HepG2 (cell line): ENCODE results near the gene AGBL1. TPM values are rescaled to one million over a fixed set of nuclear protein-coding genes. Genes with fewer than 3 reads are reported as not detected.

Experiments used
- ATAC-seq: fragments of 200-7000 bp; cut with Tn5 transposase; 3 replicates; pipeline ENCODE4 v1.9.1; 2020; ENCODE audit warnings: mild to moderate bottlenecking, moderate library complexity
- BruUV-seq: library from RNA; stranded (reverse); fragments of 400-500 nt; replicated peaks from 2 replicates; lab custom pipeline; 2021; lab: Mats Ljungman, UMichigan
- CTCF ChIA-PET: fragments of 300-600 bp; formaldehyde crosslinking; extraction: SDS; loops from one replicate; lab custom pipeline; 2021; ENCODE audit warnings: low total read pairs, inconsistent platforms, low intra/inter-chr PET ratio; lab: Yijun Ruan, JAX
- POLR2A ChIA-PET: fragments of 350-600 bp; sonication (Branson Sonifier 250); formaldehyde crosslinking; loops from one replicate; lab custom pipeline; 2020; ENCODE audit warnings: antibody characterized with exemption, inconsistent platforms; lab: Yijun Ruan, JAX
- DNase-seq: peaks from one replicate; pipeline ENCODE4 v3.0.0-alpha.2; 2015; ENCODE audit warnings: low spot score
- FAIRE-seq: peaks from 3 replicates; lab custom pipeline; 2011; peaks lifted over from hg19 to GRCh38; lab: Jason Lieb, UNC
- H2AFZ ChIP-seq: one replicate; pipeline ENCODE4 v1.6.1; 2011; ENCODE audit warnings: low read length, inconsistent platforms
- H3K27ac ChIP-seq: fragments of 300-600 bp; 3 replicates; pipeline ENCODE4 v1.8.0; 2011; ENCODE audit warnings: mixed run types, mild to moderate bottlenecking, mixed read lengths, low read length, inconsistent platforms; ENCODE audit not compliant: insufficient read depth; ENCODE audit errors: extremely low read length
- H3K27me3 ChIP-seq, 2 experiments: fragments of 200-600 bp in 1 of 2; 2 replicates in 1 of 2; 3 replicates in 1 of 2; pipeline versions ENCODE4 v1.6.0 to v1.8.0; 2011; ENCODE audit warnings: low read length in 2 of 2, mild to moderate bottlenecking in 2 of 2, moderate library complexity in 2 of 2, inconsistent platforms in 1 of 2; ENCODE audit not compliant: insufficient read depth in 2 of 2, control insufficient read depth in 1 of 2
- H3K36me3 ChIP-seq, 2 experiments: fragments of 200-600 bp in 1 of 2; replicated peaks in 1 of 2; 2 replicates in 1 of 2; 3 replicates in 1 of 2; pipeline versions ENCODE4 v1.5.1 to v1.8.0; 2011; ENCODE audit warnings: low read length in 2 of 2, inconsistent platforms in 1 of 2; ENCODE audit not compliant: insufficient read depth in 2 of 2, control insufficient read depth in 1 of 2
- H3K4me1 ChIP-seq: 2 replicates; pipeline ENCODE4 v1.5.1; 2012; ENCODE audit warnings: low read length, inconsistent platforms; ENCODE audit not compliant: insufficient read depth
- H3K4me2 ChIP-seq: 2 replicates; pipeline ENCODE4 v1.6.0; 2011; ENCODE audit warnings: low read depth, low read length, inconsistent platforms
- H3K4me3 ChIP-seq, 3 experiments: fragments of 200-600 bp in 1 of 3; sonication (generic), shearing (Covaris generic) in 1 of 3; replicated peaks in 1 of 3; 2 replicates each; pipeline ENCODE4 v1.5.1; 2011 to 2016; ENCODE audit warnings: low read length in 3 of 3, inconsistent platforms in 2 of 3, low read depth in 2 of 3, mild to moderate bottlenecking in 2 of 3, control low read depth in 1 of 3, mixed read lengths in 1 of 3; ENCODE audit not compliant: insufficient read depth in 1 of 3
- H3K79me2 ChIP-seq: one replicate; pipeline ENCODE4 v1.6.1; 2011; ENCODE audit warnings: low read length, inconsistent platforms; ENCODE audit not compliant: insufficient read depth
- H3K9ac ChIP-seq: 2 replicates; pipeline ENCODE4 v1.6.0; 2011; ENCODE audit warnings: mild to moderate bottlenecking, low read depth, low read length, inconsistent platforms; ENCODE audit not compliant: insufficient read depth
- H3K9me3 ChIP-seq: 2 replicates; pipeline ENCODE4 v1.5.1; 2012; ENCODE audit warnings: mild to moderate bottlenecking, low read length
- H4K20me1 ChIP-seq: 2 replicates; pipeline ENCODE4 v1.6.0; 2011; ENCODE audit warnings: inconsistent platforms, mild to moderate bottlenecking, low read length, moderate library complexity; ENCODE audit not compliant: insufficient read depth
- ONECUT2 ChIP-seq: sonication (generic); formaldehyde crosslinking; IDR thresholded peaks from 2 replicates; pipeline ENCODE4 v1.4.0; 2020; ENCODE audit warnings: missing genetic modification reagents
- SMAD1 ChIP-seq: sonication (generic); formaldehyde crosslinking; IDR thresholded peaks from 2 replicates; pipeline ENCODE4 v1.4.0; 2020; ENCODE audit warnings: missing genetic modification reagents, low read depth, mild to moderate bottlenecking, borderline replicate concordance
- TBL1XR1 ChIP-seq: fragments of 150-350 bp; IDR thresholded peaks from 2 replicates; pipeline ENCODE4 v1.6.1; 2014; ENCODE audit warnings: borderline replicate concordance, low read length; ENCODE audit not compliant: partially characterized antibody
- ZNF235 ChIP-seq: sonication (generic); formaldehyde crosslinking; IDR thresholded peaks from 2 replicates; pipeline ENCODE4 v1.8.1; 2023; ENCODE audit warnings: mild to moderate bottlenecking, missing genetic modification reagents, borderline replicate concordance
- ZNF251 ChIP-seq: sonication (generic); formaldehyde crosslinking; IDR thresholded peaks from 2 replicates; pipeline ENCODE4 v1.9.0; 2021; ENCODE audit warnings: mild to moderate bottlenecking, missing genetic modification reagents
- ZNF543 ChIP-seq: sonication (generic); formaldehyde crosslinking; IDR thresholded peaks from 2 replicates; pipeline ENCODE4 v1.4.0; 2020; ENCODE audit warnings: mild to moderate bottlenecking, missing genetic modification reagents
- ZNF564 ChIP-seq: sonication (generic); formaldehyde crosslinking; IDR thresholded peaks from 2 replicates; pipeline ENCODE4 v1.8.1; 2023; ENCODE audit warnings: mild to moderate bottlenecking, missing genetic modification reagents
- ZNF747 ChIP-seq: sonication (generic); formaldehyde crosslinking; IDR thresholded peaks from 2 replicates; pipeline ENCODE4 v1.8.1; 2023; ENCODE audit warnings: missing genetic modification reagents, mild to moderate bottlenecking, borderline replicate concordance
- ZNF839 ChIP-seq: sonication (generic); formaldehyde crosslinking; IDR thresholded peaks from 2 replicates; pipeline ENCODE4 v1.4.0; 2020; ENCODE audit warnings: missing genetic modification reagents, mild to moderate bottlenecking, borderline replicate concordance
- WGBS: methylation state at CpG from one replicate; pipeline ENCODE4 v1.1.6; 2017; ENCODE audit warnings: low lambda C conversion rate; 5-methylcytosine and 5-hydroxymethylcytosine counted together
- in situ Hi-C: cut with HindIII; loops from 2 replicates; pipeline ENCODE4 v1.10.0; 2017; ENCODE audit warnings: low pct_unique_long_range_greater_than_20kb; ENCODE audit not compliant: extremely low pct_ligation_motif_present
- intact Hi-C: fragments of 100-400 bp; cut with micrococcal nuclease; formaldehyde crosslinking; loops from one replicate; pipeline ENCODE4 v1.10.0; 2022; ENCODE audit not compliant: unreplicated experiment
- polyA plus RNA-seq, 8 experiments: library from polyadenylated mRNA; depleted of rRNA in 3 of 8; stranded (reverse) in 7 of 8; unstranded in 1 of 8; fragments of >200 nt; fragmentation: Illumina TruSeq in 4 of 8; extraction: Trizol in 4 of 8; gene quantifications; 2 replicates each; pipeline versions ENCODE4 v1.2.1 to v1.2.3, GENCODE V29; 2011 to 2016; ENCODE audit warnings: low read depth in 4 of 8, missing spikeins in 1 of 8, mixed read lengths in 1 of 8; ENCODE audit not compliant: insufficient read depth in 1 of 8
- total RNA-seq, 5 experiments: library from RNA; depleted of rRNA; stranded (reverse); fragments of >200 nt; fragmentation: Illumina TruSeq; extraction: Trizol; gene quantifications; 2 replicates each; pipeline ENCODE4 v1.2.3, GENCODE V29; 2016; ENCODE audit warnings: low read depth in 1 of 5
- TF ChIP-seq, protein P1 (sequence below): sonication (generic); formaldehyde crosslinking; IDR thresholded peaks from 2 replicates; pipeline ENCODE4 v1.8.1; 2023; ENCODE audit warnings: mild to moderate bottlenecking, missing genetic modification reagents, borderline replicate concordance
- TF ChIP-seq, protein P2 (sequence below): sonication (generic); formaldehyde crosslinking; IDR thresholded peaks from 2 replicates; pipeline ENCODE4 v1.4.0; 2020; ENCODE audit warnings: missing genetic modification reagents
- TF ChIP-seq, protein P3 (sequence below): sonication (generic); formaldehyde crosslinking; IDR thresholded peaks from 2 replicates; pipeline ENCODE4 v1.9.0; 2021; ENCODE audit warnings: missing genetic modification reagents, borderline replicate concordance
- TF ChIP-seq, protein P4 (sequence below): sonication (generic); formaldehyde crosslinking; IDR thresholded peaks from 2 replicates; pipeline ENCODE4 v1.5.1; 2020; ENCODE audit warnings: missing genetic modification reagents, mild to moderate bottlenecking, borderline replicate concordance
- TF ChIP-seq, protein P5 (sequence below): sonication (generic); formaldehyde crosslinking; conservative IDR thresholded peaks from 2 replicates; pipeline ENCODE4 v1.4.0; 2020; ENCODE audit warnings: missing genetic modification reagents
- TF ChIP-seq, protein P6 (sequence below): IDR thresholded peaks from 2 replicates; pipeline ENCODE4 v1.6.1; 2016; ENCODE audit warnings: low read depth, control low read depth
- TF ChIP-seq, protein P7 (sequence below): sonication (generic); formaldehyde crosslinking; conservative IDR thresholded peaks from 2 replicates; pipeline ENCODE4 v1.4.0; 2020; ENCODE audit warnings: missing genetic modification reagents

The AGBL1 gene
- total and polyA plus RNA-seq, 2 of the 13 experiments (the other 11 are each of a cell fraction or from before 2014, with no cell fraction given), result 0.01 TPM; not detected in 1

DNA sequence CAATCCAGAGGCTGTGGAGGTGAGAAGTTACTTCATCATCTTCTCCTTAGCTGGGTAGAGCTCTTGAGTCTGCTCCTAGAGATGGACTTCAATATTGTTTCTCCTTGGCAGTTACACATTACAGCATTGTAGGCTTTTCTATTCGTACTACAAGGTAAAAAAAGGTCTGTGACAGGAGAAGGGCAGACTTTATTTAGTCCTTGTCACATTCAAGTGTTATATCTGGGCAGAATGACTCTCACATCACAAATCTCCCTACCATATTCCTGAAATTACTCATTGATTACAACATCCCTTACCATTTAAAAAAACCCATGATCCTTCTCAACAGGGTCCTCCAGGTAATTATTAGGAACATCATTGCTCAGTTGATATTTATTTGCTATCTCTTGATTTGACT, 75.0 kb downstream of the AGBL1 start:
- no peak for ATAC-seq

More for the DNA sequence above, 75.0 kb downstream of the AGBL1 start:
- Histone ChIP-seq H4K20me1 (no peaks in the 10 kb centered on the region), H3K27me3 (no peaks in the 10 kb centered on the region), H3K4me3 (no peak overlapping the region), H3K79me2 (no peaks in the 10 kb centered on the region), H3K36me3 (no peaks in the 10 kb centered on the region), H3K9me3 (no peaks in the 10 kb centered on the region), H3K4me1 (no peaks in the 10 kb centered on the region), H3K9ac (no peak overlapping the region), H3K27ac (no peak overlapping the region), H3K4me2 (no peak overlapping the region)
- DNase-seq, result no peak
- ChIA-PET POLR2A (no interaction called here), CTCF (no interaction called here)
- TF ChIP-seq TBL1XR1 (no peak), ZNF235 (CRISPR knock-in tag) (no peak), SMAD1 (CRISPR knock-in tag) (no peak), ZNF839 (CRISPR knock-in tag) (no peak), ZNF747 (CRISPR knock-in tag) (no peak), ONECUT2 (no peak), ZNF251 (CRISPR knock-in tag) (no peak), ZNF543 (CRISPR knock-in tag) (no peak), ZNF564 (no peak)
- TF ChIP-seq, protein P1, sequence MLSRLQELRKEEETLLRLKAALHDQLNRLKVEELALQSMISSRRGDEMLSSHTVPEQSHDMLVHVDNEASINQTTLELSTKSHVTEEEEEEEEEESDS (CRISPR knock-in tag), result no peak
- TF ChIP-seq, protein P2, sequence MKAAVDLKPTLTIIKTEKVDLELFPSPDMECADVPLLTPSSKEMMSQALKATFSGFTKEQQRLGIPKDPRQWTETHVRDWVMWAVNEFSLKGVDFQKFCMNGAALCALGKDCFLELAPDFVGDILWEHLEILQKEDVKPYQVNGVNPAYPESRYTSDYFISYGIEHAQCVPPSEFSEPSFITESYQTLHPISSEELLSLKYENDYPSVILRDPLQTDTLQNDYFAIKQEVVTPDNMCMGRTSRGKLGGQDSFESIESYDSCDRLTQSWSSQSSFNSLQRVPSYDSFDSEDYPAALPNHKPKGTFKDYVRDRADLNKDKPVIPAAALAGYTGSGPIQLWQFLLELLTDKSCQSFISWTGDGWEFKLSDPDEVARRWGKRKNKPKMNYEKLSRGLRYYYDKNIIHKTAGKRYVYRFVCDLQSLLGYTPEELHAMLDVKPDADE (CRISPR knock-in tag), result no peak
- TF ChIP-seq, protein P3, sequence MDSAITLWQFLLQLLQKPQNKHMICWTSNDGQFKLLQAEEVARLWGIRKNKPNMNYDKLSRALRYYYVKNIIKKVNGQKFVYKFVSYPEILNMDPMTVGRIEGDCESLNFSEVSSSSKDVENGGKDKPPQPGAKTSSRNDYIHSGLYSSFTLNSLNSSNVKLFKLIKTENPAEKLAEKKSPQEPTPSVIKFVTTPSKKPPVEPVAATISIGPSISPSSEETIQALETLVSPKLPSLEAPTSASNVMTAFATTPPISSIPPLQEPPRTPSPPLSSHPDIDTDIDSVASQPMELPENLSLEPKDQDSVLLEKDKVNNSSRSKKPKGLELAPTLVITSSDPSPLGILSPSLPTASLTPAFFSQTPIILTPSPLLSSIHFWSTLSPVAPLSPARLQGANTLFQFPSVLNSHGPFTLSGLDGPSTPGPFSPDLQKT, result no peak
- TF ChIP-seq, protein P4, sequence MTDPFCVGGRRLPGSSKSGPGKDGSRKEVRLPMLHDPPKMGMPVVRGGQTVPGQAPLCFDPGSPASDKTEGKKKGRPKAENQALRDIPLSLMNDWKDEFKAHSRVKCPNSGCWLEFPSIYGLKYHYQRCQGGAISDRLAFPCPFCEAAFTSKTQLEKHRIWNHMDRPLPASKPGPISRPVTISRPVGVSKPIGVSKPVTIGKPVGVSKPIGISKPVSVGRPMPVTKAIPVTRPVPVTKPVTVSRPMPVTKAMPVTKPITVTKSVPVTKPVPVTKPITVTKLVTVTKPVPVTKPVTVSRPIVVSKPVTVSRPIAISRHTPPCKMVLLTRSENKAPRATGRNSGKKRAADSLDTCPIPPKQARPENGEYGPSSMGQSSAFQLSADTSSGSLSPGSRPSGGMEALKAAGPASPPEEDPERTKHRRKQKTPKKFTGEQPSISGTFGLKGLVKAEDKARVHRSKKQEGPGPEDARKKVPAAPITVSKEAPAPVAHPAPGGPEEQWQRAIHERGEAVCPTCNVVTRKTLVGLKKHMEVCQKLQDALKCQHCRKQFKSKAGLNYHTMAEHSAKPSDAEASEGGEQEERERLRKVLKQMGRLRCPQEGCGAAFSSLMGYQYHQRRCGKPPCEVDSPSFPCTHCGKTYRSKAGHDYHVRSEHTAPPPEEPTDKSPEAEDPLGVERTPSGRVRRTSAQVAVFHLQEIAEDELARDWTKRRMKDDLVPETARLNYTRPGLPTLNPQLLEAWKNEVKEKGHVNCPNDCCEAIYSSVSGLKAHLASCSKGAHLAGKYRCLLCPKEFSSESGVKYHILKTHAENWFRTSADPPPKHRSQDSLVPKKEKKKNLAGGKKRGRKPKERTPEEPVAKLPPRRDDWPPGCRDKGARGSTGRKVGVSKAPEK (CRISPR knock-in tag), result no peak
- TF ChIP-seq, protein P5, sequence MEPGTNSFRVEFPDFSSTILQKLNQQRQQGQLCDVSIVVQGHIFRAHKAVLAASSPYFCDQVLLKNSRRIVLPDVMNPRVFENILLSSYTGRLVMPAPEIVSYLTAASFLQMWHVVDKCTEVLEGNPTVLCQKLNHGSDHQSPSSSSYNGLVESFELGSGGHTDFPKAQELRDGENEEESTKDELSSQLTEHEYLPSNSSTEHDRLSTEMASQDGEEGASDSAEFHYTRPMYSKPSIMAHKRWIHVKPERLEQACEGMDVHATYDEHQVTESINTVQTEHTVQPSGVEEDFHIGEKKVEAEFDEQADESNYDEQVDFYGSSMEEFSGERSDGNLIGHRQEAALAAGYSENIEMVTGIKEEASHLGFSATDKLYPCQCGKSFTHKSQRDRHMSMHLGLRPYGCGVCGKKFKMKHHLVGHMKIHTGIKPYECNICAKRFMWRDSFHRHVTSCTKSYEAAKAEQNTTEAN (CRISPR knock-in tag), result no peak
- TF ChIP-seq, protein P6, sequence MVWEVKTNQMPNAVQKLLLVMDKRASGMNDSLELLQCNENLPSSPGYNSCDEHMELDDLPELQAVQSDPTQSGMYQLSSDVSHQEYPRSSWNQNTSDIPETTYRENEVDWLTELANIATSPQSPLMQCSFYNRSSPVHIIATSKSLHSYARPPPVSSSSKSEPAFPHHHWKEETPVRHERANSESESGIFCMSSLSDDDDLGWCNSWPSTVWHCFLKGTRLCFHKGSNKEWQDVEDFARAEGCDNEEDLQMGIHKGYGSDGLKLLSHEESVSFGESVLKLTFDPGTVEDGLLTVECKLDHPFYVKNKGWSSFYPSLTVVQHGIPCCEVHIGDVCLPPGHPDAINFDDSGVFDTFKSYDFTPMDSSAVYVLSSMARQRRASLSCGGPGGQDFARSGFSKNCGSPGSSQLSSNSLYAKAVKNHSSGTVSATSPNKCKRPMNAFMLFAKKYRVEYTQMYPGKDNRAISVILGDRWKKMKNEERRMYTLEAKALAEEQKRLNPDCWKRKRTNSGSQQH (CRISPR knock-in tag), result no peak
- TF ChIP-seq, protein P7, sequence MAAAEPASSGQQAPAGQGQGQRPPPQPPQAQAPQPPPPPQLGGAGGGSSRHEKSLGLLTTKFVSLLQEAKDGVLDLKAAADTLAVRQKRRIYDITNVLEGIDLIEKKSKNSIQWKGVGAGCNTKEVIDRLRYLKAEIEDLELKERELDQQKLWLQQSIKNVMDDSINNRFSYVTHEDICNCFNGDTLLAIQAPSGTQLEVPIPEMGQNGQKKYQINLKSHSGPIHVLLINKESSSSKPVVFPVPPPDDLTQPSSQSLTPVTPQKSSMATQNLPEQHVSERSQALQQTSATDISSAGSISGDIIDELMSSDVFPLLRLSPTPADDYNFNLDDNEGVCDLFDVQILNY (CRISPR knock-in tag), result no peak
- TF ChIP-seq, all 625 proteins: peak for 0
- in situ Hi-C loops, result no loop called here
- no TSS peak for BruUV-seq
- H2AFZ ChIP-seq, result no peak overlapping the region
- WGBS, result 6% methylated on average over 1 of the region's 1 CpG
- intact Hi-C loops, result no loop called here
- no peak for FAIRE-seq
